Measurements from ENCODE around the gene SHC2.
"Not testable (repeated sequence)": the region's sequence is repeated elsewhere in the genome, so short reads cannot be mapped to it uniquely, and the experiment has no call there.

SHC2 gene

DNA sequence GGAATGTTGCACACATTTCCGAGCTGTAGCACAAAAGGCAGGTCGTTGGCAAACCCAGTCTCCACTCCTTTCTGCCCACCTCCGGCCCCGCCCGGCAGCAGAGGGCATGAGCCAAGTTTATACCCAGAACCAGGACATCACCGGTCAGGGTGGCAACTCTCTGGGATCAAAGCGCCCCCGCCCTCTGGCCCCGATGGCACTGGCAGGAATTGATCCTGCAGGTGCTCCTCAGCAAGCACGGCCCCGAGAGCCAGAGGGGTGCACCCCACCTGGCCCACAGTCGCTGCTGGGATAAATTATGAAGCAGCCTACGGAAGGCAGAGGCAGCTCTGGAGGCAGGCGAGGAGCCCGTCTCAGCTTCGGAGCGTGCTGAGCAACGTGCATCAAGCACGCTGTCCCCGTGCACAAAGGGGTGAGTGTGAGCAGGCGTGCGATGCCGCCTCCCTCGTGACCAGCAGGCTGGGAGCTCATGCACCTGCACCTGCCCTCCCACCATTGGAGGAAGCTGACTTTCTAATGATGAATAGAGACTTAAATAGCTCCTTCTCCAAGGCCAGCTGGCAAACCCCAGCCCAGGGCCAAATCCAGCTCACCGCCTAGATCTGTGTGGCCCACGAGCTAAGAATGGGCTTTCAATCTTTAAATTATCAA, 25.7 kb downstream of the SHC2 start:
- no peak for DNase-seq
- in situ Hi-C loops (cut with MboI; ENCODE audit: low pct_unique_long_range_greater_than_20kb, low sequenced_read_pairs): no loop called here

DNA sequence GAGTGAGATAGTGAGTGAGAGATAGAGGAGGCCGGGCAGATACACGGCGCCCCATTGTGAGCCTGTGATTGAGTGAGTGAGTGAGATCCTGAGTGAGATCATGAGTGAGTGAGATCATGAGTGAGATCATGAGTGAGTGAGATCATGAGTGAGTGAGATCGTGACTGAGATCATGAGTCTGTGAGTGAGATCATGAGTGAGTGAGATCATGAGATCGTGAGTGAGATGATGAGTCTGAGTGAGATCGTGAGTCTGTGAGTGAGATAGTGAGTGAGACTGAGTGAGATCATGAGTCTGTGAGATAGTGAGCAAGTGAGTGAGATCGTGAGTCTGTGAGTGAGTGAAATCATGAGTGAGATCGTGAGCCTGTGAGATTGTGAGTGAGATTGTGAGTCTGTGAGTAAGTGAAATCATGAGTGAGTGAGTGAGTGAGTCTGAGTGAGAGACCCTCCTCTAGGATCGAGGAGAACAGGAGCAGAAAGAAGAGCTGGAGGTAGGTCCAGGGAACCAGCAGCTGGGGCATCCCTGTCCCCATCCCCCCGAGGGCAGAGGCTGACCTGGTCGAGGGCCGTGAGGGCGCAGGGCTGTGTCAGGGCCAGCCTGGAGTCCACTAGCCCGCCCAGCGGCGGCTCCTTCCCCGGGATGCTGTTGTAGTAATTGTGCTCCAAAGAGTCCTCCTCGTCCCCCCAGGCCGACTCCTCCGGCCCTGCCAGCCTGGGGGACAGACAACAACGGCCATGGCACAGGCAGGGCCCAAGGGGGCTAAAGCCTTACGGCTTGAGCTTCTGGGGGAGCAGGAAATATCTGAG, 26.5 kb downstream of the SHC2 start:
- in situ Hi-C loops (cut with MboI; ENCODE audit: low pct_unique_long_range_greater_than_20kb, low sequenced_read_pairs): no loop called here
- DNase-seq: no peak

DNA sequence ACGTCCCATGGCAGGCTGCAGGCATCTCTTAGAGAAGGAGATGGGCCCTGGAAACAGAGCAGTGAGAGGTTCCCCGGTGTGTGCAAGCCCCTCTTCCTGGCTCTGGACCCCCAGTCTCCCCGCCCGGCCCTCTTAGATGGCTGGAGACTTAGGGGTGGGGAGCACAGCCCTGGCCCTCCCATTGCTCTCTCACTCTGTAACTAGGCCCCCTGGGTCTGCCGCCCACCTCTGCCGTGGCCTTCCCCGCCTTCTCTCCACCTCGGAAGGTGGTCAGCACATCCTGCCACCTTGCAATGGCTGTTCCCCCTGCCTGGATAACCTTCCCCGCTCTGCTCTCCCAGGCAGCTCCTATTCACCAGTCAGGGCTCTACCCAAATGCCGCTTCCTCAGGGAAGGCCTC, 30.1 kb downstream of the SHC2 start:
- DNase-seq: no peak
- in situ Hi-C loops (cut with MboI; ENCODE audit: low pct_unique_long_range_greater_than_20kb, low sequenced_read_pairs): no loop called here

DNA sequence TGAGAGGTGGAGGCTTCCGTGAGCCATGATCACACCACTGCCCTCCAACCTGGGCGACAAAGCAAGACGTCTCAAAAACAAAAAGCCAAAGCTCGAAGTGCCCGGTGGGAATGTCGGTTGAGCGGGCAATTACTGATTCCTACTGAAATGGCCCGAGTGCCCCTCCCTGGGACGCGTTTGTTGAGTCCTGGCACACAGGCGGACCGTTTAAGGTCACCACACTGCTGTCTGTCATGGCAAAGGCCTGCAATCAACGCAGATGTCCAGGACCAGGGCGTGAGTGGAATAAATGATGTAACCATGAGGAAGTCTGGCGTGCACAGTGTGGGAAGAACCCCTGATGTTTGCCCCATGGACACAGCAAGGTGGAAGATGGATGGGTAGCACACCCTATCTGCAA, 32.7 kb downstream of the SHC2 start:
- in situ Hi-C loops (cut with MboI; ENCODE audit: low pct_unique_long_range_greater_than_20kb, low sequenced_read_pairs): no loop called here
- no peak for DNase-seq

- peak; percentile 26 for DNase-seq
- in situ Hi-C loops (cut with MboI; ENCODE audit: low pct_unique_long_range_greater_than_20kb, low sequenced_read_pairs): not testable (repeated sequence)
Observed at GRCh38 chr19:427675-428074, 33.2 kb downstream of the SHC2 start.

GRCh38 chr19:426725-427445, 33.9 kb downstream of the SHC2 start:
- in situ Hi-C loops (cut with MboI; ENCODE audit: low pct_unique_long_range_greater_than_20kb, low sequenced_read_pairs): no loop called here
- no peak for DNase-seq

DNA sequence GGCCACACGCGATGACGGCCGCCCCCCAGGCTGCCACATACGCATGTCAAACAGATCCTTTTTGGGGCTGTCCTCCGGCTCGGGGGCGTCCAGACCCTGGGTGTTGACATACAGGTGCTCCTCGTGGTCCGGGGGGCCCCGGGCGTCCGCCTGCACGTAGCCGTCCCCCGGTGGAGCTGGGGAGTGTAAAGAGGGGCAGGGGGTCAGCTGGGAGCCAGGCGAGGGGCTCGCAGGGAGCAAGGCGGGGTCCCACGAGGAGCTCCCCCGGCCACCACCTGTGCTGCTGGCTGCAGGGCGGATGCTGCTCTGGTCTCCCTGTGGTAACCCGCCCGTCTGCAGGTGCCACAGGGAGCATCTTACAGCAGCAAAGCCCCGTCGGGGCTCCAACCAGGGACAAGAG, 35.8 kb downstream of the SHC2 start:
- in situ Hi-C loops (cut with MboI; ENCODE audit: low pct_unique_long_range_greater_than_20kb, low sequenced_read_pairs): no loop called here
- DNase-seq: no peak

GRCh38 chr19:424546-424945, 36.3 kb downstream of the SHC2 start:
- no peak for DNase-seq
- in situ Hi-C loops (cut with MboI; ENCODE audit: low pct_unique_long_range_greater_than_20kb, low sequenced_read_pairs): no loop called here

DNA sequence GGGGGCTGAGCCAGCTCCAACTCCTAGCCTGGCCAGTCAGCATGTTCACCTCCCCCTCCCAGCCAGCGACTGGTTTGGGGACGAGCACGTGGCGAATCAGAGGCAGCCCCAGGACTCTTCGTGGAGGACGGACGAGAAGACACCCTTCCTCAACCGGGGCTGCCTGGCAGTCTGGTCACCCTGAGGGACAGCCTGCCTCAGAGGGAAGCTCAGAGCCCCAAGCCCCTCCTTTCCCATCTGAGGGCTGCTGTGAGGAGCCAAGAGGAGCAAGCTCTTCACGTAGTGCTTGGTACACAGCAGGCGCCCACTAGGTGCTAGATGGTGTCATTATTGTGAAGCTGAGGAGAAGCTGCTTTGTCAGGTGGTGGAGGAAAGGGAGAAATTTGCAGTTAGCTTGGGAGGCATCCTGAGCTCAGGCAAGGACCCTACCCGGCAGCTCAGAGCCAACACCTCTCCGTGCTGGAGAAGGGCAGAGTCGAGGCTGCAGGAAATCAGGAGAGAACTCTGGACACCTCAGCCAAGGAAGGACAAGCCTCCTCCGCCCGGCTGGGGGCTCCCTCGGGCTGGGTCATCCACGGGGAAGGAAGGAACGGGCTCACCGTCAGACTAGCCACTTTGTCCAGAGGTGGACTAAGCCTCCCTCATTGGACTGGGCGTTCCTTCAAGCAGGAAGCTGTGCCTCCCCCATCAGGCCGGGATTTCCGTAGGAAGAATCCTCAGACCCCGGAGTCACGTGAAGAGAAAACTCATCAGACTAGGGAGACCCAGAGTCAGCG, 37.0 kb downstream of the SHC2 start:
- no peak for DNase-seq
- in situ Hi-C loops (cut with MboI; ENCODE audit: low pct_unique_long_range_greater_than_20kb, low sequenced_read_pairs): no loop called here

DNA sequence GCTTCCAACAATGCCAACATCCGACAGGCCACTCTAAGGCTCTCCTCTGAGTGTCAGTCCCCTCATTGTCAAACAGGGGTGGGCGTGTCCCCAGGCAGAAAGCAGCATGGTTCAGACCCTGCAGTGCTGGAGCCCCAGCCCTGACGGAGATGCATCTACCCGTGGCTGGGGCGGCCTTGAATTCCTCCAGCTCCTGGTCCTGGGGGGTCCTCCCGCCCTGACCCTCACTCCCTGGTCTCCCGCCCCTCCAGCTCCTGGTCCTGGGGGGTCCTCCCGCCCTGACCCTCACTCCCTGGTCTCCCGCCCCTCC, 38.0 kb downstream of the SHC2 start:
- in situ Hi-C loops (cut with MboI; ENCODE audit: low pct_unique_long_range_greater_than_20kb, low sequenced_read_pairs); DNase-seq: not testable (repeated sequence)

DNA sequence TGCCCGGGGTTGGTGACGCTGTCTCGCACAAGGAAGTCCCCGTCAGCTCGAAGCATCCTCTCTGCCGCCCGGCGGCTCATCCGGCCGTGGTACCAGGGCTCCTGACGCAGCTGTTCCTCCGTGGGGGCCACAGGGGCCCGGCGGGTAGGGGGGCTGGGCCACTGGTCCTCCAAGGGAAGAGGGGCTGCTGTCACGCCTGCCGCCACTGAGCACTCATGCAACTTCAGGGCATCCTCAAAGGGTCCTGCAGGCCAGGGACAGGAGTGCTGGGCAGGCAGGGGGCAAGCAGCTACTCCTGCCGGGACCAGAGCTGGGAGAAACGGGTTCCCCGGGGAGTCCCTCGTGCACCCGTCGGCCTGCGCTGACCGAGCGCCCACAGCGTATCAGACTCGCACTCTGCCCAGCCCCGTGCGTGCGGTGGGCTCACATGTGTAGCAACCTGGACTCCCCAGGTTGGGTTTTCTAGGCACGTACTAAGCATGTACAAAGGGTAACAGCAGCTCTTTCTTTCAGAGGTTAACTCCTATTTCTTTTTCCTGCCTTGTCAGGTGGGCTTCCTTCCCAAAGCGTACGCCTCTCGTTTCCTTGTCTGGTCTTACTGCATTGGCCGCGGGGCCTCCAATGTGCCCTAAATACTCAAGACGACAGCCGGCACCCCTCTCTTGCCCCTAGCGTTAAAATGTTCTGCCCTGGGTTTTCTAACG, 38.5 kb downstream of the SHC2 start:
- in situ Hi-C loops (cut with MboI; ENCODE audit: low pct_unique_long_range_greater_than_20kb, low sequenced_read_pairs): no loop called here

DNA sequence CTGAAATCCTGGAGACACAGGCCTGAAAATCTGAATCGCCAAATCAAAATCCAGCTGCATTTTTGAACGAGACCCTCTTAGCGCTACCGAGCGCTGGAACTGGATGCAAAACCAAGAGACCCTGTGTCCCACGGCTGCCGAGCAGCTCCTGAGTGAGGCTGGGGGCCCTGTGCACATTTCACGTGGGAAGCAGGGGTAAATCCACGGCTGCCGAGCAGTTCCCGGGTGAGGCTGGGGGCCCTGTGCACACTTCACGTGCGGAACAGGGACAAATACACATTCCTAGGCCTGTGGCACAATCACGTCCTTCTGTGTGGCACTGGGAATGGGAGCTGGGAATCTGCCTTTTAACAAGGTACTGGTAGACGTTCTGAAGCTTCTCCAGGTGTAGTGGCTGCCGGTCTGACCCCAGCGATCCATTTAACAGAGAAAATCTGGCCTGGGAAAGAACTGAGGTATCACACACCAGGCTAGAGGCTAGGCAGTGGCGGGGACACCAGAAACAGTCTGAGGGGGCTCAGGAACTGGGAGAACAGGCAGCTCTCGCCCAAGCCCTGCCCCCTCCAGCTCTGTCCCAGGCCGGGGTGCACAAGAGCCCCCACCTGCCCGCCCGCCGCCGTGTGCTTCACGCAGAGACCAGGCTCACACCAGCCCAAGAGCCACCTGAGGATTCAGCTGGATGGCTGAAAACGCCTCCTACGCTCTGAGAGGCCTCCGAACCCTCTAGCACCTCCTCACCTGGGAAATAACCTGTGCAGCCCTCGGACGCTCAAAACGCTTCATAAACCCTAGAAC, 40.9 kb downstream of the SHC2 start:
- in situ Hi-C loops (cut with MboI; ENCODE audit: low pct_unique_long_range_greater_than_20kb, low sequenced_read_pairs): no loop called here

More for the DNA sequence above, 38.5 kb downstream of the SHC2 start:
- DNase-seq: no peak

GRCh38 chr19:418761-419671, 41.8 kb downstream of the SHC2 start:
- in situ Hi-C loops (cut with MboI; ENCODE audit: low pct_unique_long_range_greater_than_20kb, low sequenced_read_pairs): no loop called here
- no peak for DNase-seq

More for the DNA sequence above, 40.9 kb downstream of the SHC2 start:
- no peak for DNase-seq

GRCh38 chr19:416416-416815, 44.4 kb downstream of the SHC2 start:
- in situ Hi-C loops (cut with MboI; ENCODE audit: low pct_unique_long_range_greater_than_20kb, low sequenced_read_pairs): no loop called here
- DNase-seq: no peak

- in situ Hi-C loops (cut with MboI; ENCODE audit: low pct_unique_long_range_greater_than_20kb, low sequenced_read_pairs): no loop called here
- no peak for DNase-seq
Observed at GRCh38 chr19:415292-415691, 45.5 kb downstream of the SHC2 start.

GRCh38 chr19:413756-414420, 46.9 kb downstream of the SHC2 start:
- no peak for DNase-seq
- in situ Hi-C loops (cut with MboI; ENCODE audit: low pct_unique_long_range_greater_than_20kb, low sequenced_read_pairs): no loop called here
